NCI-H774 (cell line): ENCODE results near the gene UROS.

ENCODE experiments used
- DNase-seq: peaks from one replicate; lab custom pipeline; 2025; lab: John Stamatoyannopoulos, UW

The UROS gene

GRCh38 chr10:125822878-125823662 is at the start of gene UROS, which contains the start of gene BCCIP:
Gene UROS, minus strand, starts transcription at chr10:125823258. Its CDS starts 6,759 bp downstream, at chr10:125816499.
Gene BCCIP, plus strand, starts transcription at chr10:125823546. Its CDS starts 12 bp downstream, at chr10:125823558.
- DNase-seq: peak; percentile 66

GRCh38 chr10:125871338-125871737 is 48.3 kb upstream of the UROS start:
- no peak for DNase-seq

GRCh38 chr10:125868372-125868975 is 45.4 kb upstream of the UROS start:
- DNase-seq: no peak

- DNase-seq: no peak
Observed at GRCh38 chr10:125866421-125867029, 43.5 kb upstream of the UROS start.

GRCh38 chr10:125865120-125865519 is 42.1 kb upstream of the UROS start:
- DNase-seq: no peak

- peak; percentile 21 for DNase-seq
Observed at GRCh38 chr10:125859128-125859817, 36.2 kb upstream of the UROS start.

GRCh38 chr10:125857185-125857760 is 34.2 kb upstream of the UROS start:
- no peak for DNase-seq

- DNase-seq: no peak
Observed at GRCh38 chr10:125852487-125852886, 29.4 kb upstream of the UROS start.

- no peak for DNase-seq
Observed at GRCh38 chr10:125850766-125851731, 28.0 kb upstream of the UROS start.

- no peak for DNase-seq
Observed at GRCh38 chr10:125849448-125849847, 26.4 kb upstream of the UROS start.

- DNase-seq: no peak
Observed at GRCh38 chr10:125848857-125849256, 25.8 kb upstream of the UROS start.

- no peak for DNase-seq
Observed at GRCh38 chr10:125848371-125848770, 25.3 kb upstream of the UROS start.

- no peak for DNase-seq
Observed at GRCh38 chr10:125846894-125847293, 23.8 kb upstream of the UROS start.

- no peak for DNase-seq
Observed at GRCh38 chr10:125845617-125846016, 22.6 kb upstream of the UROS start.

- DNase-seq: no peak
Observed at GRCh38 chr10:125844751-125845221, 21.7 kb upstream of the UROS start.

GRCh38 chr10:125843603-125844329 is 20.7 kb upstream of the UROS start:
- no peak for DNase-seq

GRCh38 chr10:125840955-125841354 is 17.9 kb upstream of the UROS start:
- DNase-seq: no peak

- no peak for DNase-seq
Observed at GRCh38 chr10:125840406-125840805, 17.3 kb upstream of the UROS start.

- no peak for DNase-seq
Observed at GRCh38 chr10:125838802-125839575, 15.9 kb upstream of the UROS start.
